Endothelial cell of umbilical vein (primary cell): ENCODE results near the gene JCAD. TPM values are rescaled to one million over a fixed set of nuclear protein-coding genes. Genes with fewer than 3 reads are reported as not detected.
"Not testable (repeated sequence)": the region's sequence is repeated elsewhere in the genome, so short reads cannot be mapped to it uniquely, and the experiment has no call there.

ENCODE experiments used
- BruUV-seq: library from RNA; stranded (reverse); fragments of 400-500 nt; replicated peaks from 2 replicates; lab custom pipeline; 2021; lab: Mats Ljungman, UMichigan
- CTCF ChIA-PET: fragments of 300-600, 350-600 bp; sonication (Branson Sonifier 250); formaldehyde crosslinking; loops from one replicate; lab custom pipeline; 2021; ENCODE audit warnings: antibody characterized with exemption, inconsistent platforms; lab: Charles Lee
- POLR2A ChIA-PET: fragments of 300-600, 350-600 bp; sonication (Branson Sonifier 250); formaldehyde crosslinking; loops from one replicate; lab custom pipeline; 2021; ENCODE audit warnings: antibody characterized with exemption, inconsistent platforms; lab: Charles Lee
- DNase-seq: peaks from one replicate; pipeline ENCODE4 v3.0.0-alpha.2; 2011; ENCODE audit warnings: low read depth, low spot score
- FAIRE-seq: peaks from 2 replicates; lab custom pipeline; 2011; peaks lifted over from hg19 to GRCh38; lab: Jason Lieb, UNC
- H2AFZ ChIP-seq: 2 replicates; pipeline ENCODE4 v1.6.0; 2012; ENCODE audit warnings: low read depth, low read length, control low read depth, inconsistent platforms
- H3K27ac ChIP-seq: 2 replicates; pipeline ENCODE4 v1.5.1; 2011; ENCODE audit warnings: low read depth, mild to moderate bottlenecking, control low read depth, low read length, moderate library complexity; ENCODE audit not compliant: insufficient read depth
- H3K27me3 ChIP-seq, 2 experiments: 2 replicates each; pipeline versions ENCODE4 v1.6.0 to v1.6.1; 2011; ENCODE audit warnings: low read length in 2 of 2, mixed read lengths in 1 of 2; ENCODE audit not compliant: control insufficient read depth in 2 of 2, insufficient read depth in 2 of 2
- H3K36me3 ChIP-seq, 2 experiments: 2 replicates in 1 of 2; 3 replicates in 1 of 2; pipeline ENCODE4 v1.5.1; 2011; ENCODE audit warnings: low read length in 2 of 2, mild to moderate bottlenecking in 1 of 2, moderate library complexity in 1 of 2; ENCODE audit not compliant: control insufficient read depth in 2 of 2, insufficient read depth in 2 of 2; ENCODE audit errors: extremely low read depth in 1 of 2
- H3K4me1 ChIP-seq: 3 replicates; pipeline ENCODE4 v1.5.1; 2011; ENCODE audit warnings: mild to moderate bottlenecking, low read length; ENCODE audit not compliant: control insufficient read depth, insufficient read depth; ENCODE audit errors: extremely low read depth
- H3K4me2 ChIP-seq: 2 replicates; pipeline ENCODE4 v1.6.1; 2011; ENCODE audit warnings: low read length, control low read depth, mixed read lengths; ENCODE audit not compliant: insufficient read depth
- H3K4me3 ChIP-seq, 3 experiments: fragments of 200-600 bp in 1 of 3; sonication (generic), shearing (Covaris generic) in 1 of 3; replicated peaks in 1 of 3; 2 replicates each; pipeline ENCODE4 v1.5.1; 2011 to 2016; ENCODE audit warnings: control low read depth in 3 of 3, low read length in 3 of 3, mild to moderate bottlenecking in 2 of 3, inconsistent platforms in 1 of 3, low read depth in 1 of 3, moderate library complexity in 1 of 3; ENCODE audit not compliant: insufficient read depth in 1 of 3
- H3K79me2 ChIP-seq: 2 replicates; pipeline ENCODE4 v1.6.0; 2012; ENCODE audit warnings: low read length, inconsistent platforms; ENCODE audit not compliant: control insufficient read depth, insufficient read depth
- H3K9ac ChIP-seq: replicated peaks from 2 replicates; pipeline ENCODE3; 2011; ENCODE audit warnings: low read length, control low read depth; ENCODE audit not compliant: insufficient read depth; ENCODE audit errors: extremely low read depth
- H3K9me1 ChIP-seq: replicated peaks from 3 replicates; pipeline ENCODE4 v1.6.0; 2011; ENCODE audit warnings: mild to moderate bottlenecking, low read length; ENCODE audit not compliant: control insufficient read depth, insufficient read depth; ENCODE audit errors: extremely low read depth
- H3K9me3 ChIP-seq: replicated peaks from 2 replicates; pipeline ENCODE4 v1.5.1; 2012; ENCODE audit warnings: low read length, inconsistent platforms; ENCODE audit not compliant: control insufficient read depth, insufficient read depth
- H4K20me1 ChIP-seq: replicated peaks from 2 replicates; pipeline ENCODE3; 2011; ENCODE audit warnings: mild to moderate bottlenecking, low read length; ENCODE audit not compliant: control insufficient read depth, insufficient read depth; ENCODE audit errors: extremely low read depth
- CTCF ChIP-seq, 2 donors: IDR thresholded peaks; 1 replicate in 1 of 2; 2 replicates in 1 of 2; pipeline ENCODE4 v1.5.1; 2011; ENCODE audit warnings: low read length in 2 of 2, mild to moderate bottlenecking in 2 of 2, moderate library complexity in 2 of 2, control low read depth in 1 of 2, inconsistent platforms in 1 of 2, low read depth in 1 of 2; ENCODE audit not compliant: insufficient read depth in 1 of 2; ENCODE audit errors: extremely low read depth in 1 of 2
- EZH2 ChIP-seq: IDR thresholded peaks from 2 replicates; pipeline ENCODE4 v1.6.1; 2012; ENCODE audit warnings: borderline replicate concordance, low read depth, mild to moderate bottlenecking, moderate library complexity, low read length, inconsistent platforms; ENCODE audit not compliant: severe bottlenecking
- FOS ChIP-seq: IDR thresholded peaks from 2 replicates; pipeline ENCODE4 v1.6.1; 2011; ENCODE audit warnings: mild to moderate bottlenecking, low read length, moderate library complexity, borderline replicate concordance; ENCODE audit not compliant: insufficient read depth
- GATA2 ChIP-seq: IDR thresholded peaks from 2 replicates; pipeline ENCODE4 v1.7.0; 2011; ENCODE audit warnings: low read depth, mild to moderate bottlenecking, moderate library complexity, mixed read lengths, low read length; ENCODE audit not compliant: insufficient read length, insufficient read depth
- JUN ChIP-seq: IDR thresholded peaks from 2 replicates; pipeline ENCODE4 v1.6.1; 2011; ENCODE audit warnings: borderline replicate concordance, low read depth; ENCODE audit not compliant: insufficient read length, insufficient read depth
- MYC ChIP-seq: IDR thresholded peaks from one replicate; pipeline ENCODE4 v1.6.1; 2011; ENCODE audit warnings: mild to moderate bottlenecking, low read depth, low read length
- POLR2A ChIP-seq: IDR thresholded peaks from 2 replicates; pipeline ENCODE4 v1.6.1; 2012; ENCODE audit warnings: low read depth, mild to moderate bottlenecking, control low read depth, low read length
- POLR2AphosphoS5 ChIP-seq: IDR thresholded peaks from 2 replicates; pipeline ENCODE4 v1.6.1; 2012; ENCODE audit warnings: low read depth, mild to moderate bottlenecking, control low read depth, low read length, moderate library complexity; ENCODE audit not compliant: insufficient read depth
- dilution Hi-C: fragments of 300-500 bp; cut with MboI; formaldehyde crosslinking; loops from one replicate; pipeline ENCODE4 v1.15.0; 2019; ENCODE audit warnings: low sequenced_read_pairs; ENCODE audit not compliant: extremely low pct_ligation_motif_present
- intact Hi-C: fragments of 100-400 bp; cut with micrococcal nuclease; formaldehyde crosslinking; loops from one replicate; pipeline ENCODE4 v1.10.0; 2022
- polyA plus RNA-seq, 4 experiments: library from polyadenylated mRNA; depleted of rRNA in 3 of 4; stranded (reverse) in 3 of 4; unstranded in 1 of 4; fragments of >200 nt; gene quantifications; 2 replicates each; pipeline versions ENCODE4 v1.2.1 to v1.2.3, GENCODE V29; 2011 to 2012; ENCODE audit warnings: missing spikeins in 1 of 4
- total RNA-seq: library from RNA; stranded (reverse); gene quantifications from 2 replicates; pipeline ENCODE4 v1.2.3, GENCODE V29; 2021
- TF ChIP-seq, protein P1 (sequence below): IDR thresholded peaks from 2 replicates; pipeline ENCODE4 v1.6.1; 2011; ENCODE audit not compliant: insufficient read depth, insufficient read length

JCAD gene
- total and polyA plus RNA-seq, 2 donors (not counting 3 experiments of a cell fraction or from before 2014, with no cell fraction given) = 17.5 to 76.3 TPM

- FAIRE-seq (no peak), DNase-seq (no peak)
- dilution Hi-C loops = no loop called here
- Histone ChIP-seq H3K36me3 (peaks cover 0 to 18% of the 10 kb centered on the region in 2 experiments), H3K79me2 (no peaks in the 10 kb centered on the region), H4K20me1 (no peaks in the 10 kb centered on the region), H3K9ac (no peak overlapping the region), H3K9me1 (no peaks in the 10 kb centered on the region), H3K27me3 (no peaks in the 10 kb centered on the region), H3K4me1 (peaks cover 44% of the 10 kb centered on the region), H2AFZ (no peak overlapping the region), H3K9me3 (no peaks in the 10 kb centered on the region), H3K4me3 (no peak overlapping the region), H3K4me2 (no peak overlapping the region), H3K27ac (peak overlapping the region; percentile 78)
- intact Hi-C loops = no loop called here
- ChIA-PET CTCF (interaction anchor here (1.2 to 3.9 kb wide), 4 partner anchors 16 to 215 kb away, joined by 4 to 37 read pairs (median 25); no protein-coding TSS in a partner anchor), POLR2A (interaction anchor here (0.6 kb wide), 1 partner anchor 12 kb away, joined by 4 read pairs; no protein-coding TSS in a partner anchor)
- TF ChIP-seq POLR2AphosphoS5 (no peak), MYC (no peak), FOS (no peak), JUN (no peak), GATA2 (no peak), CTCF (IDR thresholded peaks at IDR 0.05; ENCODE audit: extremely low read depth in 1 of 2, insufficient read depth in 1 of 2, low read depth in 1 of 2, low read length in 2 of 2) (no peak), EZH2 (no peak), POLR2A (no peak)
- TF ChIP-seq, protein P1, sequence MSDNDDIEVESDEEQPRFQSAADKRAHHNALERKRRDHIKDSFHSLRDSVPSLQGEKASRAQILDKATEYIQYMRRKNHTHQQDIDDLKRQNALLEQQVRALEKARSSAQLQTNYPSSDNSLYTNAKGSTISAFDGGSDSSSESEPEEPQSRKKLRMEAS = no peak
- no TSS peak for BruUV-seq
Measured at GRCh38 chr10:30026080-30026479, 33.3 kb downstream of the JCAD start.

- FAIRE-seq, H3K9ac ChIP-seq, H3K4me3 ChIP-seq, H4K20me1 ChIP-seq, dilution Hi-C loops, H2AFZ ChIP-seq, H3K4me2 ChIP-seq, BruUV-seq, H3K27ac ChIP-seq, H3K9me3 ChIP-seq, H3K79me2 ChIP-seq, H3K27me3 ChIP-seq, H3K9me1 ChIP-seq, intact Hi-C loops, DNase-seq: not testable (repeated sequence)
- ChIA-PET POLR2A (interaction anchor here (0.6 kb wide), 2 partner anchors 13 to 31 kb away, joined by 4 to 6 read pairs; no protein-coding TSS in a partner anchor), CTCF (interaction anchor here (1.2 kb wide), 1 partner anchor 216 kb away, joined by 5 read pairs; no protein-coding TSS in a partner anchor)
- H3K4me1 ChIP-seq = peaks cover 42% of the 10 kb centered on the region
- peaks cover 0 to 23% of the 10 kb centered on the region in 2 experiments for H3K36me3 ChIP-seq
Measured at GRCh38 chr10:30025428-30025827, 34.0 kb downstream of the JCAD start.
